Measurements from ENCODE around the gene GSS. TPM values are rescaled to one million over a fixed set of nuclear protein-coding genes. Genes with fewer than 3 reads are reported as not detected.
"Not testable (repeated sequence)": the region's sequence is repeated elsewhere in the genome, so short reads cannot be mapped to it uniquely, and the experiment has no call there.

The GSS gene
- total RNA-seq, 1 donor from 2014 or later = 63.9 TPM

DNA sequence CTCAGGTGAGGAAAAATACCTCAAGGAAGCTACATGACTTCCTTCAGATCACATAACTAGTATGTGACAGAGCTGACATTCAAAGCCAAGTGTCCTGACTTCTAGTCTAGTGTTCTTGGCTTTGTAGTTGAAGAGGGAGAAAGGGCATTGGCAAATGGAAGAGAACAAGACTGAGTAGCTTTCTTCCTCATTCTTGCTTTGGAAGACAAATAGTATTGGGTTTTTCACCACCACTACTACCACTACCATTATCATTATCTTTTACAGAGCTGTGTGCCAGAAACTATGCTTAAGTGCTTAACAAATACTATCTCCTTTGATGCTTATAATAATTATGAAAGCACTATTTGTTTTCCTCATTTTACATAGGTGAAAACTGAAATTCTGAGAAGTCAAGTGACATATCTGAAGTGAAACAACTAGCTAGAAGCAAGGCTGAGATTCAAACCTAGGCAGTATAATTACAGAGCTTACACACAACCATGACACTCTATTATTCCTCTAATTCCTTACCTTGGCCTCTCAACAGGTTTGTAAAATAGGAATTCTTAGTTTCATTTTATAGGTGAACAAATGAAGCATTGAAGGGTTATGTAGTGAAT is 72.4 kb downstream of the GSS start:
- no peak for DNase-seq (ENCODE audit: low spot score)
- Histone ChIP-seq H3K9ac (no peak overlapping the region), H3K36me3 (no peaks in the 10 kb centered on the region), H3K79me2 (ENCODE audit: low read depth) (no peaks in the 10 kb centered on the region), H3K9me3 (ENCODE audit: low read depth) (no peaks in the 10 kb centered on the region), H3K27me3 (no peaks in the 10 kb centered on the region), H3K4me2 (no peak overlapping the region), H3K4me1 (no peaks in the 10 kb centered on the region), H2AFZ (replicated peaks) (no peak overlapping the region), H4K20me1 (ENCODE audit: low read depth) (no peaks in the 10 kb centered on the region), H3K4me3 (no peak overlapping the region), H3F3A (ENCODE audit: low read depth) (no peaks in the 10 kb centered on the region), H3K27ac (no peak overlapping the region)
- Mint-ChIP-seq H3K27ac (no peak overlapping the region), H3K27me3 (ENCODE audit: insufficient read depth, low read depth) (peaks cover 9% of the 10 kb centered on the region), H3K9me3 (no peaks in the 10 kb centered on the region), H3K4me3 (no peak overlapping the region), H3K4me1 (no peaks in the 10 kb centered on the region), H3K36me3 (peaks cover 5% of the 10 kb centered on the region)
- TF ChIP-seq EZH2 (IDR thresholded peaks at IDR 0.05) (no peak), EZH2phosphoT487 (IDR thresholded peaks at IDR 0.05) (no peak)
- TF ChIP-seq, protein P1, sequence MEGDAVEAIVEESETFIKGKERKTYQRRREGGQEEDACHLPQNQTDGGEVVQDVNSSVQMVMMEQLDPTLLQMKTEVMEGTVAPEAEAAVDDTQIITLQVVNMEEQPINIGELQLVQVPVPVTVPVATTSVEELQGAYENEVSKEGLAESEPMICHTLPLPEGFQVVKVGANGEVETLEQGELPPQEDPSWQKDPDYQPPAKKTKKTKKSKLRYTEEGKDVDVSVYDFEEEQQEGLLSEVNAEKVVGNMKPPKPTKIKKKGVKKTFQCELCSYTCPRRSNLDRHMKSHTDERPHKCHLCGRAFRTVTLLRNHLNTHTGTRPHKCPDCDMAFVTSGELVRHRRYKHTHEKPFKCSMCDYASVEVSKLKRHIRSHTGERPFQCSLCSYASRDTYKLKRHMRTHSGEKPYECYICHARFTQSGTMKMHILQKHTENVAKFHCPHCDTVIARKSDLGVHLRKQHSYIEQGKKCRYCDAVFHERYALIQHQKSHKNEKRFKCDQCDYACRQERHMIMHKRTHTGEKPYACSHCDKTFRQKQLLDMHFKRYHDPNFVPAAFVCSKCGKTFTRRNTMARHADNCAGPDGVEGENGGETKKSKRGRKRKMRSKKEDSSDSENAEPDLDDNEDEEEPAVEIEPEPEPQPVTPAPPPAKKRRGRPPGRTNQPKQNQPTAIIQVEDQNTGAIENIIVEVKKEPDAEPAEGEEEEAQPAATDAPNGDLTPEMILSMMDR (IDR thresholded peaks at IDR 0.05) = no peak

DNA sequence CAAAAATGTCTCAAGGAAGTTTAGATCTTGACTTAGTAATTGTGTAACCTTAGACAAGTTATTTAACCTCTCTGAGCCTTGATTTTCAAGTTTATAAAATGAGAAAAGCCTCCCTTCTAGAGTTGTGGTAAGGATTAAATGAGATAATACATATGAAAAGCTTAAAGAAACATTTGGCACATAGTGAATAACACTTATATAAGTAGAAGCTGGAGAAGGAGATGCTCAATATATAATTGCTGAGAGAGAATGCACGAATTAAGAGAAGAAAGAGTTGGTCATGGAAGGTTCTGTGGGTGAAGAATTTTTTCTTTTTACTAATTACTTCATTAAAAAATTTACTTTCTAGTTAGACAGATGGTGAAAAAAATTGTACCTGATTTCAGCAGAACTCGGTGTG is 73.9 kb downstream of the GSS start:
- no peaks in the 10 kb centered on the region for H3K4me1 ChIP-seq
- H2AFZ ChIP-seq (replicated peaks) = no peak overlapping the region
- H3K4me3 ChIP-seq = no peak overlapping the region
- Mint-ChIP-seq H3K4me3 (no peak overlapping the region), H3K4me1 (peaks cover 5% of the 10 kb centered on the region), H3K9me3 (no peaks in the 10 kb centered on the region), H3K36me3 (peaks cover 5% of the 10 kb centered on the region), H3K27ac (no peak overlapping the region), H3K27me3 (ENCODE audit: insufficient read depth, low read depth) (peaks cover 12% of the 10 kb centered on the region)
- no peaks in the 10 kb centered on the region for H4K20me1 ChIP-seq (ENCODE audit: low read depth)
- no peaks in the 10 kb centered on the region for H3K9me3 ChIP-seq (ENCODE audit: low read depth)
- no peak overlapping the region for H3K9ac ChIP-seq
- TF ChIP-seq, protein P1 (IDR thresholded peaks at IDR 0.05) = no peak
- TF ChIP-seq EZH2phosphoT487 (IDR thresholded peaks at IDR 0.05) (no peak), EZH2 (IDR thresholded peaks at IDR 0.05) (no peak)
- DNase-seq (ENCODE audit: low spot score) = no peak
- no peaks in the 10 kb centered on the region for H3K36me3 ChIP-seq
- H3K27me3 ChIP-seq = peaks cover 15% of the 10 kb centered on the region
- peaks cover 7% of the 10 kb centered on the region for H3F3A ChIP-seq (ENCODE audit: low read depth)
- H3K27ac ChIP-seq = no peak overlapping the region
- no peak overlapping the region for H3K4me2 ChIP-seq
- H3K79me2 ChIP-seq (ENCODE audit: low read depth) = no peaks in the 10 kb centered on the region

DNA sequence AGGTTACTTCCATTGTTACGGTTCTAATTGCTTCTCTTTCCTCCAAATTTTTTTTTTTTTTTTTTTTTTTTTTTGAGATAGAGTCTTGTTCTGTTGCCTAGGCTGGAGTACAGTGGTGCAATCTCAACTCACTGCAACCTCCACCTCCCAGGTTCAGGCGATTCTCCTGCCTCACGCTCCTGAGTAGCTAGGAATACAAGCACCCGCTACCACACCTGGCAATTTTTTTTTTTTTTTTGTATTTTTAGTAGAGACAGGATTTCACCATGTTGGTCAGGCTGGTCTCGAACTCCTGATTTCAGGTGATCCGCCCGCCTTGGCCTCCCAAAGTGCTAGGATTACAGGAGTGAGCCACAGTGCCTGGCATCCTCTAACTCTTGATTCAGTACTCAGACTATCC is 74.6 kb downstream of the GSS start:
- H3K27ac Mint-ChIP-seq; H3K36me3 Mint-ChIP-seq; DNase-seq (ENCODE audit: low spot score): not testable (repeated sequence)

DNA sequence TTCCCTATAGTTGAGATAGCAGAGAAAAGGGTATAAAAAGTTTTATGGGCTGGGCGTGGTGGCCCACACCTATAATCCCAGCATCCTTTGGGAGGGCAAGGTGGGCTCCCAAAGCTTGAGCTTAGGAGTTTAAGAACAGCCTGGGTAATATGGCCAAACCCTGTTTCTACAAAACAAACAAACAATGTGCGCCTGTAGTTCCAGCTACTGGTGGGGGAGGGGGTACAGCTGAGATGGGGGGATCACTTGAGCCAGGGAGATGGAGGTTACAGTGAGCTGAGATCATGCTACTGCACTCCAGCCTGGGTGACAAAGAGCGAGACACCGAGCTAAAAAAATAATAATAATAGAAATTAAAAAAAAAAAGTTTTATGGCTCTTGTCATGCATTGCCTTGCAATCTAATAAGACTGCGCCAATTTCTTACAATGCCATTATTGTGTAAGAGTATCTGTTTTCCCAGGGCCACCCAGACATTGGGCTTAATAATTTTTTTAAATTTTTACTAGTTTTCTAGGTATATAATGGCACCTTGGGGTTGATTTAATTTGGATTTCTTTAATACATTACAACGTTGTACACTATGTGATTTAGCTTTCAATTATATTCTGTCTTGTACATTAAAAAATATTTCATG is 75.3 kb downstream of the GSS start:
- no peak overlapping the region for H3K4me3 ChIP-seq
- H3K4me2 ChIP-seq = no peak overlapping the region
- Mint-ChIP-seq H3K36me3 (peaks cover 3% of the 10 kb centered on the region), H3K27ac (no peak overlapping the region), H3K4me1 (peaks cover 9% of the 10 kb centered on the region), H3K4me3 (peak overlapping the region; percentile 30), H3K27me3 (ENCODE audit: insufficient read depth, low read depth) (peaks cover 12% of the 10 kb centered on the region), H3K9me3 (no peaks in the 10 kb centered on the region)
- no peak for DNase-seq (ENCODE audit: low spot score)
- H3K9ac ChIP-seq = no peak overlapping the region
- H2AFZ ChIP-seq (replicated peaks) = no peak overlapping the region
- H3K27ac ChIP-seq = no peak overlapping the region
- H3K9me3 ChIP-seq (ENCODE audit: low read depth) = no peaks in the 10 kb centered on the region
- H3K79me2 ChIP-seq (ENCODE audit: low read depth) = no peaks in the 10 kb centered on the region
- H3K27me3 ChIP-seq = peaks cover 20% of the 10 kb centered on the region
- H4K20me1 ChIP-seq (ENCODE audit: low read depth) = no peaks in the 10 kb centered on the region
- no peaks in the 10 kb centered on the region for H3K4me1 ChIP-seq
- peaks cover 15% of the 10 kb centered on the region for H3F3A ChIP-seq (ENCODE audit: low read depth)
- TF ChIP-seq, protein P1 (IDR thresholded peaks at IDR 0.05) = no peak
- no peak for TF ChIP-seq EZH2 (IDR thresholded peaks at IDR 0.05)
- no peak for TF ChIP-seq EZH2phosphoT487 (IDR thresholded peaks at IDR 0.05)
- no peaks in the 10 kb centered on the region for H3K36me3 ChIP-seq

More for the DNA sequence above, 74.6 kb downstream of the GSS start:
- peaks cover 12% of the 10 kb centered on the region for H3K27me3 Mint-ChIP-seq (ENCODE audit: insufficient read depth, low read depth)
- not testable (repeated sequence) for H3K9me3 ChIP-seq (ENCODE audit: low read depth); H3K4me1 Mint-ChIP-seq; H3K4me1 ChIP-seq; H3K36me3 ChIP-seq; H3K4me3 Mint-ChIP-seq; H3K9ac ChIP-seq; H4K20me1 ChIP-seq (ENCODE audit: low read depth); H3K4me3 ChIP-seq; H2AFZ ChIP-seq (replicated peaks); H3K27ac ChIP-seq; H3K4me2 ChIP-seq; H3K9me3 Mint-ChIP-seq; H3K79me2 ChIP-seq (ENCODE audit: low read depth); H3F3A ChIP-seq (ENCODE audit: low read depth)
- H3K27me3 ChIP-seq = peaks cover 17% of the 10 kb centered on the region

Data from neural progenitor cell (in vitro differentiated cells).